HPDE6-E6E7 (cell line): Measurements from ENCODE around the gene ITM2B.

Experiments
- DNase-seq: peaks from one replicate; pipeline ENCODE4 v3.0.0; 2011; ENCODE audit warnings: missing footprints; ENCODE audit errors: extremely low spot score

The ITM2B gene

GRCh38 chr13:48258430-48258829 lies 25.4 kb downstream of the ITM2B start:
- DNase-seq, result no peak

- DNase-seq, result no peak
These were observed 28.0 kb downstream of the ITM2B start for GRCh38 chr13:48260970-48261369.

GRCh38 chr13:48263196-48263595 lies 30.2 kb downstream of the ITM2B start:
- DNase-seq, result no peak

- DNase-seq, result no peak
These were observed 31.1 kb downstream of the ITM2B start for GRCh38 chr13:48264058-48264457.

GRCh38 chr13:48265217-48265815 lies 32.3 kb downstream of the ITM2B start:
- DNase-seq, result no peak

GRCh38 chr13:48266150-48266549 lies 33.1 kb downstream of the ITM2B start:
- no peak for DNase-seq

- DNase-seq, result no peak
These were observed 34.0 kb downstream of the ITM2B start for GRCh38 chr13:48266701-48267639.

GRCh38 chr13:48268019-48268418 lies 35.0 kb downstream of the ITM2B start:
- DNase-seq, result no peak

GRCh38 chr13:48273346-48273745 lies 40.3 kb downstream of the ITM2B start:
- no peak for DNase-seq

- DNase-seq, result no peak
These were observed 42.5 kb downstream of the ITM2B start for GRCh38 chr13:48275507-48275906.

GRCh38 chr13:48278806-48279205 lies 45.8 kb downstream of the ITM2B start:
- no peak for DNase-seq

GRCh38 chr13:48281556-48281955 lies 48.5 kb downstream of the ITM2B start:
- DNase-seq, result no peak

GRCh38 chr13:48291730-48292129 lies 58.7 kb downstream of the ITM2B start:
- no peak for DNase-seq

GRCh38 chr13:48292650-48293049 lies 59.6 kb downstream of the ITM2B start:
- no peak for DNase-seq

GRCh38 chr13:48294653-48295052 lies 61.6 kb downstream of the ITM2B start:
- DNase-seq, result no peak

- no peak for DNase-seq
These were observed 62.3 kb downstream of the ITM2B start for GRCh38 chr13:48295271-48295670.

- no peak for DNase-seq
These were observed 63.5 kb downstream of the ITM2B start for GRCh38 chr13:48296528-48296927.

GRCh38 chr13:48297131-48297786 lies 64.3 kb downstream of the ITM2B start:
- no peak for DNase-seq

- no peak for DNase-seq
These were observed 66.6 kb downstream of the ITM2B start for GRCh38 chr13:48299591-48299990.

- DNase-seq, result no peak
These were observed 69.9 kb downstream of the ITM2B start for GRCh38 chr13:48302871-48303358.

GRCh38 chr13:48303359-48304142 lies 70.5 kb downstream of the ITM2B start, which contains the start of gene RB1:
Gene RB1 (plus strand): TSS chr13:48303751. CDS start chr13:48303913, 162 bp downstream.
- DNase-seq, result peak; percentile 52
